DMS 273 (cell line): ENCODE measurements around the gene UBXN10.
A peak's percentile ranks its signal among the peaks of the same experiment; 100 is the strongest.

Experiments
- DNase-seq: peaks from one replicate; lab custom pipeline; 2025; ENCODE audit not compliant: unreplicated experiment; lab: John Stamatoyannopoulos, UW

Gene UBXN10

GRCh38 chr1:20182415-20182814, 3.5 kb upstream of the UBXN10 start:
- no peak for DNase-seq

GRCh38 chr1:20183035-20183434, 2.9 kb upstream of the UBXN10 start:
- DNase-seq: no peak

GRCh38 chr1:20183616-20184271, 2.2 kb upstream of the UBXN10 start:
- DNase-seq: no peak

GRCh38 chr1:20184481-20184900, 1.4 kb upstream of the UBXN10 start:
- peak; percentile 12 for DNase-seq

- DNase-seq: no peak
Observed at GRCh38 chr1:20184997-20185833, 681 bp upstream of the UBXN10 start.

GRCh38 chr1:20187103-20187812, 1.4 kb downstream of the UBXN10 start:
- DNase-seq: peak; percentile 90

GRCh38 chr1:20187813-20188454, 2.0 kb downstream of the UBXN10 start:
- DNase-seq: no peak

- DNase-seq: no peak
Observed at GRCh38 chr1:20188455-20188817, 2.5 kb downstream of the UBXN10 start.

GRCh38 chr1:20189664-20190063, 3.8 kb downstream of the UBXN10 start:
- no peak for DNase-seq

GRCh38 chr1:20190256-20191160, 4.6 kb downstream of the UBXN10 start:
- DNase-seq: no peak

GRCh38 chr1:20191266-20191825, 5.5 kb downstream of the UBXN10 start:
- peak; percentile 72 for DNase-seq

GRCh38 chr1:20192364-20192763, 6.5 kb downstream of the UBXN10 start:
- peak; percentile 40 for DNase-seq

GRCh38 chr1:20192871-20193411, 7.0 kb downstream of the UBXN10 start:
- no peak for DNase-seq

GRCh38 chr1:20194224-20194623, 8.3 kb downstream of the UBXN10 start:
- peak; percentile 98 for DNase-seq

- DNase-seq: peak; percentile 84
Observed at GRCh38 chr1:20194757-20195461, 9.0 kb downstream of the UBXN10 start.

- no peak for DNase-seq
Observed at GRCh38 chr1:20195462-20195780, 9.5 kb downstream of the UBXN10 start.

- no peak for DNase-seq
Observed at GRCh38 chr1:20197329-20197791, 11.5 kb downstream of the UBXN10 start.

GRCh38 chr1:20198296-20198695, 12.4 kb downstream of the UBXN10 start:
- DNase-seq: no peak

GRCh38 chr1:20198918-20199317, 13.0 kb downstream of the UBXN10 start:
- DNase-seq: no peak
